Right lobe of liver (tissue), 6 donors: ENCODE results near the gene CBX8. TPM values are rescaled to one million over a fixed set of nuclear protein-coding genes. Genes with fewer than 3 reads are reported as not detected.

Experiments
- ATAC-seq, 4 donors: fragments of 200-7000 bp; cut with Tn5 transposase; one replicate each; pipeline ENCODE4 v1.9.1; 2020; ENCODE audit warnings: mild to moderate bottlenecking in 4 of 4, moderate library complexity in 4 of 4
- DNase-seq, 3 donors: peaks; one replicate each; pipeline ENCODE4 v3.0.0-alpha.2; 2020
- H3K27ac ChIP-seq, 3 donors: fragments of 200-600 bp; one replicate each; pipeline ENCODE4 v1.8.0; 2022
- H3K27me3 ChIP-seq, 2 donors: fragments of 200-600 bp; one replicate each; pipeline ENCODE4 v1.8.0; 2022
- H3K36me3 ChIP-seq, 4 donors: fragments of 200-600 bp; sonication (generic) in 1 of 4; one replicate each; pipeline versions ENCODE4 v1.5.1 to v1.8.0; 2017 to 2022; ENCODE audit warnings: control low read depth in 1 of 4
- H3K4me1 ChIP-seq, 4 donors: fragments of 200-600 bp; sonication (generic) in 1 of 4; one replicate each; pipeline versions ENCODE4 v1.5.1 to v1.8.0; 2017 to 2022; ENCODE audit warnings: control low read depth in 1 of 4
- H3K4me3 ChIP-seq, 3 donors: fragments of 200-600 bp; one replicate each; pipeline ENCODE4 v1.8.0; 2022
- H3K9me3 ChIP-seq, 4 donors: fragments of 200-600 bp; sonication (generic) in 1 of 4; one replicate each; pipeline versions ENCODE4 v1.5.1 to v1.8.0; 2017 to 2022; ENCODE audit warnings: control low read depth in 1 of 4
- CTCF ChIP-seq, 4 donors: fragments of 200-600 bp in 3 of 4; fragments of 450-650 bp in 1 of 4; IDR thresholded peaks; one replicate each; pipeline versions ENCODE4 v1.5.1 to v1.8.0; 2016 to 2022; ENCODE audit warnings: antibody characterized with exemption in 4 of 4, mild to moderate bottlenecking in 2 of 4
- POLR2A ChIP-seq: fragments of 450-650 bp; IDR thresholded peaks from one replicate; pipeline ENCODE4 v1.6.1; 2017; ENCODE audit warnings: antibody characterized with exemption, mild to moderate bottlenecking
- WGBS: methylation state at CpG from one replicate; pipeline ENCODE4 v1.1.6; 2018; ENCODE audit warnings: low coverage, low lambda C conversion rate; ENCODE audit not compliant: insufficient coverage; ENCODE audit errors: missing lambda C conversion rate; 5-methylcytosine and 5-hydroxymethylcytosine counted together
- intact Hi-C, 2 donors: fragments of 100-400 bp; cut with DNase I; formaldehyde crosslinking; loops; one replicate each; pipeline versions ENCODE4 v1.11.2 to v1.14.1; 2022
- total RNA-seq, 6 experiments: library from RNA; depleted of rRNA in 2 of 6; stranded (reverse); fragments of >200 nt in 2 of 6; fragmentation: NEBNext Ultra II Directional in 3 of 6; extraction: Animal tissue kit (Norgen Biotek cat#: 25700) in 3 of 6; gene quantifications; one replicate each; pipeline versions ENCODE4 v1.1.0 to v1.2.4, GENCODE V29; 2016 to 2023
- donor health status: DM: no; HTN: yes; CAD: no.
- donor health status: DM: no; HTN: no; CAD: no.
- donor health status: DM: no; HTN: no; CAD: no.
- donor health status: DM: no; HTN: yes; CAD: no.
- donor health status: DM: no; HTN: yes; CAD: no.

Gene CBX8
- total RNA-seq, 6 experiments from 2014 or later = 1.2 to 4.7 (median 2.0) TPM

GRCh38 chr17:79813297-79814126 lies 16.6 kb upstream of the CBX8 start:
- no peak for DNase-seq
- intact Hi-C loops = no loop called here
- WGBS = 4% methylated on average over 9 of the region's 89 CpGs
- peaks cover 22 to 52% of the 10 kb centered on the region in 2 donors for H3K27me3 ChIP-seq
- ATAC-seq = no peak
- H3K27ac ChIP-seq = no peak overlapping the region
- no peaks in the 10 kb centered on the region for H3K9me3 ChIP-seq
- TF ChIP-seq CTCF (IDR thresholded peaks at IDR 0.05) (no peak), POLR2A (no peak)
- peaks cover 0 to 30% (median 7%) of the 10 kb centered on the region in 4 donors for H3K4me1 ChIP-seq
- no peaks in the 10 kb centered on the region for H3K36me3 ChIP-seq
- no peak overlapping the region for H3K4me3 ChIP-seq

DNA sequence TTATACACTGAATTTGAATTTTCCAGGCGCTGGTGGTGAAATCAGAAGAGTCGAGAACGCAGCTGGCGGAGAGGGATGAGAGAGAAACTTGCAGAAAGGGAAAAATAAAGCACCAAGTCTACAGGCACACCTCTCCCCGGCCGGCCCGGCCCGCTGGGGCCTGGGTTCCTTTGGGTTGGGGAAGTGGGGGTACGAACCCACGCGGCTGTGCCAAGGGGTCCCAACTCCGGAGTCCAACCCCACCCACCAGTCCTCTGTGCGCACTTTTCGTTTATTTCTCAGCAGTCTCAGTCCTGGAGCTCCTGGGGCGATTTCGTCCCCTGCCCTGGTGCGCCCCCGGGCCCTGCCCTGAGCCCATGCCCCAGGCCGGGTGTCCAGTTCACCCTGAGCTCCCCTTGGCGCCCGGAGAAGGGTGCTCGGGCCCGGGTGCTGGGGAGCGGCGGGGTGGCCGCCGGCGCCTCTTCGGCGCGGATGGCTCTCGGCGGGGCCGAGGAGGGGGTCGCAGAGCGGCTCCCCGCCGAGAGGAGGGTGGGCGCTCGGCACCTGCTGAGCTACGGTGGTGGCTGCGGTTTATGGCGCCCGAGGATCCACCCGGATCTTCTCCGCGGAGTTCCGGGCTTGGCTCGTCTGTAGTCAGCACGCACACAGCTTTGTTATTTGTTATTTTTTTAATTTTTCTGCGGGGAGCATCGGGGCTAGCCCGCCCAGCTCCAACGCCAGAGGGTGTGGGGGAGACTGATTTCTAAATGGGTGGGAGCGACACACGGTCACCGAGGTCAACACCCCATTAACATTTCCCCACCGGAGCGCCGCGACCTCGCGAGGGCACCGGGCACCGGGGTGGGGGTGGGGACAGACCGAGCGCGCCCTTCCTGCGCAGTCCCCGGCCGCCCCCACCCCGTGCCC lies 15.7 kb upstream of the CBX8 start:
- H3K4me1 ChIP-seq = peaks cover 0 to 30% (median 7%) of the 10 kb centered on the region in 4 donors
- TF ChIP-seq CTCF (IDR thresholded peaks at IDR 0.05) = no peak
- TF ChIP-seq POLR2A = no peak
- intact Hi-C loops = no loop called here
- no peaks in the 10 kb centered on the region for H3K36me3 ChIP-seq
- no peak for ATAC-seq
- H3K27me3 ChIP-seq = peaks cover 22 to 61% of the 10 kb centered on the region in 2 donors
- WGBS = 4% methylated on average over 14 of the region's 72 CpGs
- H3K27ac ChIP-seq = no peak overlapping the region
- DNase-seq = no peak
- no peaks in the 10 kb centered on the region for H3K9me3 ChIP-seq
- H3K4me3 ChIP-seq = no peak overlapping the region

- Histone ChIP-seq H3K4me3 (no peak overlapping the region), H3K27ac (no peak overlapping the region), H3K27me3 (peaks cover 22 to 65% of the 10 kb centered on the region in 2 donors), H3K4me1 (peaks cover 0 to 30% (median 7%) of the 10 kb centered on the region in 4 donors), H3K36me3 (no peaks in the 10 kb centered on the region), H3K9me3 (no peaks in the 10 kb centered on the region)
- intact Hi-C loops = no loop called here
- DNase-seq (no peak), ATAC-seq (no peak)
- 2% methylated on average over 13 of the region's 20 CpGs for WGBS
- TF ChIP-seq POLR2A (no peak), CTCF (IDR thresholded peaks at IDR 0.05) (no peak)
These were observed 15.0 kb upstream of the CBX8 start for GRCh38 chr17:79811868-79812352.

DNA sequence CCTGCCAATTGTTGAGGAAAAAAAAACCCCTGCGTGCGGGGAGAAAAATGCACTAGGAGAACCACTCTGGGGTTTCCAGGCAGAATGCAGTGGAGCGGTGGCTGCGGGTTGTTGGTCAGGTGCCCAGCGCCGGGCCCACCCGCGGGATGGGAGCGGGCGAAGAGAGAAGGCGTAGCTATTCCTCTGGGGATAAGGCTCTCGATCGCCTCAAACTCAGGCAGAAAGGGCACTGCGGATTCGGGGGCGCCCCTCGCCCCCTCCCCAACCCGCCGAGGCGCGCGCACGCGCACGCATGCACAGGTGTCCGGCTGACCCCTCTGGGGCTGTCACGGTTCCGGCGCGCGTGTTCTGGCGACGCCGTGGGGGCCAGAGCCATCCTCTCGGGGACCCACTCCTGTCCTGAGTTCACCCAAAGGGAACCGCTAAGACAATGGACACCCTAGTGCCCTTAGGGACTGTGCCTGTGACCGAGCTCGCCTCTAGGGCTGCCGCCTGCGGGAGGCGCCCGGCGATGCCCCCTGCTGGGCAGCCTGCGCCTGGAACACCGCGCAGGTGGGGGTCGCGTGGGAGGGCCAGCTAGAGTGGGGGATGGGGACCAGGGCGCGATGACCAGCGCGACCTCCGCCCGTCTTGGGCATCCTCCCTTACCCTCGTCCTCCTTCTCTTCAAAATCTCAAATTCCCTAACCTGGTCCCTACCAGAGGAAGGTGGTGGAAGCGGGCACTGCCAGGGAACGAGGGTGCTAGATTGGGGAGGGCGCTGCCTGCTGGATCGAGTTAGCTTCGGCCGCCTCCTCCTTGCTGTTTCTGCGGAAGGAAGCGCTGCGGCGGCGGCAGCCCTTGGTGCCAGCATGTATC lies 14.4 kb upstream of the CBX8 start:
- Histone ChIP-seq H3K9me3 (no peaks in the 10 kb centered on the region), H3K27me3 (peaks cover 22 to 72% of the 10 kb centered on the region in 2 donors), H3K4me1 (peaks cover 0 to 30% (median 7%) of the 10 kb centered on the region in 4 donors), H3K36me3 (no peaks in the 10 kb centered on the region), H3K4me3 (no peak overlapping the region), H3K27ac (no peak overlapping the region)
- TF ChIP-seq CTCF (IDR thresholded peaks at IDR 0.05) (peak; percentile 49 to 67 (median 58)), POLR2A (no peak)
- WGBS = 3% methylated on average over 10 of the region's 66 CpGs
- DNase-seq (peak in 1 of 3 donors; percentile 40), ATAC-seq (peak; percentile 35 to 56 (median 50))
- intact Hi-C loops = no loop called here
